Skin epidermis (tissue), 12 donors: ENCODE data around the gene FJX1.
"Not testable (repeated sequence)": the region's sequence is repeated elsewhere in the genome, so short reads cannot be mapped to it uniquely, and the experiment has no call there.

Experiments used
- H3K27ac ChIP-seq, 21 experiments: fragments of 200-600 bp; sonication (generic) in 11 of 21; one replicate each; pipeline ENCODE4 v1.5.0; 2020; ENCODE audit warnings: mild to moderate bottlenecking in 3 of 21, inconsistent platforms in 2 of 21, moderate library complexity in 2 of 21
- H3K4me3 ChIP-seq, 7 experiments: fragments of 200-600 bp; sonication (generic) in 2 of 7; one replicate each; pipeline ENCODE4 v1.5.0; 2020; ENCODE audit warnings: inconsistent platforms in 2 of 7, mild to moderate bottlenecking in 2 of 7, moderate library complexity in 1 of 7

Gene FJX1

GRCh38 chr11:35658020-35658948, 40.0 kb downstream of the FJX1 start:
- no peak overlapping the region for H3K27ac ChIP-seq
- H3K4me3 ChIP-seq, result no peak overlapping the region

GRCh38 chr11:35661534-35661933, 43.3 kb downstream of the FJX1 start:
- Histone ChIP-seq H3K27ac (peak overlapping the region in 14 of 21 experiments; percentile 88 to 99 (median 96)), H3K4me3 (peak overlapping the region in 6 of 7 experiments; percentile 59 to 90 (median 72))

GRCh38 chr11:35662061-35662648, 43.9 kb downstream of the FJX1 start:
- peak overlapping the region; percentile 83 to 99 (median 96) for H3K27ac ChIP-seq

GRCh38 chr11:35662649-35663407, 44.6 kb downstream of the FJX1 start, which contains the start of gene TRIM44:
TSS of gene TRIM44 (plus strand) at chr11:35662775. CDS start at chr11:35663112, 337 bp downstream.
- peak within 1 kb of the TSS; percentile 83 to 99 (median 96) for H3K27ac ChIP-seq
- peak within 1 kb of the TSS; percentile 59 to 90 (median 73) for H3K4me3 ChIP-seq

More at GRCh38 chr11:35662061-35662648, 43.9 kb downstream of the FJX1 start:
- H3K4me3 ChIP-seq, result peak overlapping the region; percentile 59 to 90 (median 73)

GRCh38 chr11:35663408-35663702, 45.1 kb downstream of the FJX1 start:
- Histone ChIP-seq H3K4me3 (peak overlapping the region; percentile 59 to 90 (median 73)), H3K27ac (peak overlapping the region in 20 of 21 experiments; percentile 88 to 99 (median 96))

- H3K27ac ChIP-seq, result no peak overlapping the region
- no peak overlapping the region for H3K4me3 ChIP-seq
Observed at GRCh38 chr11:35664977-35665441, 46.7 kb downstream of the FJX1 start.

GRCh38 chr11:35667257-35667656, 49.0 kb downstream of the FJX1 start:
- Histone ChIP-seq H3K27ac (no peak overlapping the region), H3K4me3 (no peak overlapping the region)

GRCh38 chr11:35668350-35668749, 50.1 kb downstream of the FJX1 start:
- not testable (repeated sequence) for H3K27ac ChIP-seq

More at GRCh38 chr11:35668350-35668749, 50.1 kb downstream of the FJX1 start:
- H3K4me3 ChIP-seq, result not testable (repeated sequence)
